HEK293 (cell line): ENCODE results near the gene WSCD2.

Experiments
- REPIN1 ChIP-seq: fragments of 450-650 bp; formaldehyde crosslinking; IDR thresholded peaks from 2 replicates; pipeline ENCODE4 v1.5.1; 2017; ENCODE audit warnings: missing biosample characterization, missing genetic modification characterization, low read depth
- ZBTB7A ChIP-seq: fragments of 450-650 bp; formaldehyde crosslinking; IDR thresholded peaks from 2 replicates; pipeline ENCODE4 v1.5.1; 2016; ENCODE audit warnings: low read depth, missing biosample characterization, missing genetic modification characterization
- ZFP41 ChIP-seq: fragments of 450-650 bp; formaldehyde crosslinking; IDR thresholded peaks from 2 replicates; pipeline ENCODE4 v1.5.1; 2016; ENCODE audit warnings: missing biosample characterization, missing genetic modification characterization, borderline replicate concordance
- ZIC2 ChIP-seq: fragments of 450-650 bp; formaldehyde crosslinking; IDR thresholded peaks from 2 replicates; pipeline ENCODE4 v1.5.1; 2016; ENCODE audit warnings: missing biosample characterization, missing genetic modification characterization
- ZNF133 ChIP-seq: fragments of 450-650 bp; formaldehyde crosslinking; IDR thresholded peaks from 2 replicates; pipeline ENCODE4 v1.5.1; 2016; ENCODE audit warnings: missing biosample characterization, missing genetic modification characterization
- ZNF292 ChIP-seq: fragments of 450-650 bp; formaldehyde crosslinking; IDR thresholded peaks from 2 replicates; pipeline ENCODE4 v1.5.1; 2016; ENCODE audit warnings: low read depth, missing biosample characterization, missing genetic modification characterization, borderline replicate concordance
- ZNF747 ChIP-seq: fragments of 450-650 bp; formaldehyde crosslinking; IDR thresholded peaks from 2 replicates; pipeline ENCODE4 v1.5.1; 2016; ENCODE audit warnings: missing biosample characterization, missing genetic modification characterization
- ZNF792 ChIP-seq: fragments of 450-650 bp; formaldehyde crosslinking; IDR thresholded peaks from 2 replicates; pipeline ENCODE4 v1.5.1; 2016; ENCODE audit warnings: missing biosample characterization, missing genetic modification characterization
- TF ChIP-seq, protein P1 (sequence below): fragments of 450-650 bp; formaldehyde crosslinking; IDR thresholded peaks from 2 replicates; pipeline ENCODE4 v1.5.1; 2016; ENCODE audit warnings: missing biosample characterization, missing genetic modification characterization
- TF ChIP-seq, protein P2 (sequence below): fragments of 450-650 bp; formaldehyde crosslinking; IDR thresholded peaks from 2 replicates; pipeline ENCODE4 v1.5.1; 2016; ENCODE audit warnings: missing biosample characterization, missing genetic modification characterization
- TF ChIP-seq, protein P3 (sequence below): fragments of 450-650 bp; formaldehyde crosslinking; IDR thresholded peaks from 2 replicates; pipeline ENCODE4 v1.5.1; 2016; ENCODE audit warnings: missing biosample characterization, missing genetic modification characterization
- TF ChIP-seq, protein P4 (sequence below): fragments of 450-650 bp; formaldehyde crosslinking; IDR thresholded peaks from 2 replicates; pipeline ENCODE4 v1.5.1; 2016; ENCODE audit warnings: missing biosample characterization, missing genetic modification characterization, low read depth

DNA sequence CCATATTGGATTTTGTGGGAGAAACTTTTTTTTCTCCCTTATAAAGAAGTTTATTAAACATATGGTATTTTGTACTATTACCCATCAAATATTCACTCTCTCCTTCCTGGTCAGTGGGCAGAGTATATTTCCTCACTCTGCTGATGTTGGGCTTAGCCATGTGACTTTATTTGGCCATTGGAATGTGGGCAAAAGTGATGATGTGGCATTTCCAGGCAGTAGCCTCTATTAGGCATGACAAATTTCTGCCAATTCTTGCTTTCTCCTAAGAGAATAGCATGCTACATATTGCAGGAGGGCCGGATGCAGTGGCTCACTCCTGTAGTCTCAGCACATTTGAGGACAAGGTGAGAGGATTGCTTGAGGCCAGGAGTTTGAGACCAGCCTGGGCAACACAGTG is 24.4 kb upstream of the WSCD2 start:
- TF ChIP-seq ZFP41 (tag by site-specific recombination), result no peak
- TF ChIP-seq, protein P1, sequence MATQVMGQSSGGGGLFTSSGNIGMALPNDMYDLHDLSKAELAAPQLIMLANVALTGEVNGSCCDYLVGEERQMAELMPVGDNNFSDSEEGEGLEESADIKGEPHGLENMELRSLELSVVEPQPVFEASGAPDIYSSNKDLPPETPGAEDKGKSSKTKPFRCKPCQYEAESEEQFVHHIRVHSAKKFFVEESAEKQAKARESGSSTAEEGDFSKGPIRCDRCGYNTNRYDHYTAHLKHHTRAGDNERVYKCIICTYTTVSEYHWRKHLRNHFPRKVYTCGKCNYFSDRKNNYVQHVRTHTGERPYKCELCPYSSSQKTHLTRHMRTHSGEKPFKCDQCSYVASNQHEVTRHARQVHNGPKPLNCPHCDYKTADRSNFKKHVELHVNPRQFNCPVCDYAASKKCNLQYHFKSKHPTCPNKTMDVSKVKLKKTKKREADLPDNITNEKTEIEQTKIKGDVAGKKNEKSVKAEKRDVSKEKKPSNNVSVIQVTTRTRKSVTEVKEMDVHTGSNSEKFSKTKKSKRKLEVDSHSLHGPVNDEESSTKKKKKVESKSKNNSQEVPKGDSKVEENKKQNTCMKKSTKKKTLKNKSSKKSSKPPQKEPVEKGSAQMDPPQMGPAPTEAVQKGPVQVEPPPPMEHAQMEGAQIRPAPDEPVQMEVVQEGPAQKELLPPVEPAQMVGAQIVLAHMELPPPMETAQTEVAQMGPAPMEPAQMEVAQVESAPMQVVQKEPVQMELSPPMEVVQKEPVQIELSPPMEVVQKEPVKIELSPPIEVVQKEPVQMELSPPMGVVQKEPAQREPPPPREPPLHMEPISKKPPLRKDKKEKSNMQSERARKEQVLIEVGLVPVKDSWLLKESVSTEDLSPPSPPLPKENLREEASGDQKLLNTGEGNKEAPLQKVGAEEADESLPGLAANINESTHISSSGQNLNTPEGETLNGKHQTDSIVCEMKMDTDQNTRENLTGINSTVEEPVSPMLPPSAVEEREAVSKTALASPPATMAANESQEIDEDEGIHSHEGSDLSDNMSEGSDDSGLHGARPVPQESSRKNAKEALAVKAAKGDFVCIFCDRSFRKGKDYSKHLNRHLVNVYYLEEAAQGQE (tag by site-specific recombination), result no peak
- no peak for TF ChIP-seq ZNF747
- TF ChIP-seq, protein P2, sequence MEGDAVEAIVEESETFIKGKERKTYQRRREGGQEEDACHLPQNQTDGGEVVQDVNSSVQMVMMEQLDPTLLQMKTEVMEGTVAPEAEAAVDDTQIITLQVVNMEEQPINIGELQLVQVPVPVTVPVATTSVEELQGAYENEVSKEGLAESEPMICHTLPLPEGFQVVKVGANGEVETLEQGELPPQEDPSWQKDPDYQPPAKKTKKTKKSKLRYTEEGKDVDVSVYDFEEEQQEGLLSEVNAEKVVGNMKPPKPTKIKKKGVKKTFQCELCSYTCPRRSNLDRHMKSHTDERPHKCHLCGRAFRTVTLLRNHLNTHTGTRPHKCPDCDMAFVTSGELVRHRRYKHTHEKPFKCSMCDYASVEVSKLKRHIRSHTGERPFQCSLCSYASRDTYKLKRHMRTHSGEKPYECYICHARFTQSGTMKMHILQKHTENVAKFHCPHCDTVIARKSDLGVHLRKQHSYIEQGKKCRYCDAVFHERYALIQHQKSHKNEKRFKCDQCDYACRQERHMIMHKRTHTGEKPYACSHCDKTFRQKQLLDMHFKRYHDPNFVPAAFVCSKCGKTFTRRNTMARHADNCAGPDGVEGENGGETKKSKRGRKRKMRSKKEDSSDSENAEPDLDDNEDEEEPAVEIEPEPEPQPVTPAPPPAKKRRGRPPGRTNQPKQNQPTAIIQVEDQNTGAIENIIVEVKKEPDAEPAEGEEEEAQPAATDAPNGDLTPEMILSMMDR (tag by site-specific recombination), result no peak
- no peak for TF ChIP-seq ZIC2 (tag by site-specific recombination)
- TF ChIP-seq, protein P3, sequence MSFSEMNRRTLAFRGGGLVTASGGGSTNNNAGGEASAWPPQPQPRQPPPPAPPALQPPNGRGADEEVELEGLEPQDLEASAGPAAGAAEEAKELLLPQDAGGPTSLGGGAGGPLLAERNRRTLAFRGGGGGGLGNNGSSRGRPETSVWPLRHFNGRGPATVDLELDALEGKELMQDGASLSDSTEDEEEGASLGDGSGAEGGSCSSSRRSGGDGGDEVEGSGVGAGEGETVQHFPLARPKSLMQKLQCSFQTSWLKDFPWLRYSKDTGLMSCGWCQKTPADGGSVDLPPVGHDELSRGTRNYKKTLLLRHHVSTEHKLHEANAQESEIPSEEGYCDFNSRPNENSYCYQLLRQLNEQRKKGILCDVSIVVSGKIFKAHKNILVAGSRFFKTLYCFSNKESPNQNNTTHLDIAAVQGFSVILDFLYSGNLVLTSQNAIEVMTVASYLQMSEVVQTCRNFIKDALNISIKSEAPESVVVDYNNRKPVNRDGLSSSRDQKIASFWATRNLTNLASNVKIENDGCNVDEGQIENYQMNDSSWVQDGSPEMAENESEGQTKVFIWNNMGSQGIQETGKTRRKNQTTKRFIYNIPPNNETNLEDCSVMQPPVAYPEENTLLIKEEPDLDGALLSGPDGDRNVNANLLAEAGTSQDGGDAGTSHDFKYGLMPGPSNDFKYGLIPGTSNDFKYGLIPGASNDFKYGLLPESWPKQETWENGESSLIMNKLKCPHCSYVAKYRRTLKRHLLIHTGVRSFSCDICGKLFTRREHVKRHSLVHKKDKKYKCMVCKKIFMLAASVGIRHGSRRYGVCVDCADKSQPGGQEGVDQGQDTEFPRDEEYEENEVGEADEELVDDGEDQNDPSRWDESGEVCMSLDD (tag by site-specific recombination), result no peak
- no peak for TF ChIP-seq ZNF292
- no peak for TF ChIP-seq ZBTB7A (tag by site-specific recombination)
- TF ChIP-seq ZNF133 (tag by site-specific recombination), result no peak
- no peak for TF ChIP-seq REPIN1 (tag by site-specific recombination)
- TF ChIP-seq ZNF792 (tag by site-specific recombination), result no peak
- TF ChIP-seq, protein P4, sequence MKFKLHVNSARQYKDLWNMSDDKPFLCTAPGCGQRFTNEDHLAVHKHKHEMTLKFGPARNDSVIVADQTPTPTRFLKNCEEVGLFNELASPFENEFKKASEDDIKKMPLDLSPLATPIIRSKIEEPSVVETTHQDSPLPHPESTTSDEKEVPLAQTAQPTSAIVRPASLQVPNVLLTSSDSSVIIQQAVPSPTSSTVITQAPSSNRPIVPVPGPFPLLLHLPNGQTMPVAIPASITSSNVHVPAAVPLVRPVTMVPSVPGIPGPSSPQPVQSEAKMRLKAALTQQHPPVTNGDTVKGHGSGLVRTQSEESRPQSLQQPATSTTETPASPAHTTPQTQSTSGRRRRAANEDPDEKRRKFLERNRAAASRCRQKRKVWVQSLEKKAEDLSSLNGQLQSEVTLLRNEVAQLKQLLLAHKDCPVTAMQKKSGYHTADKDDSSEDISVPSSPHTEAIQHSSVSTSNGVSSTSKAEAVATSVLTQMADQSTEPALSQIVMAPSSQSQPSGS, result no peak
